Kidney (tissue), 14 donors: ENCODE data around the gene CEP55. TPM values are rescaled to one million over a fixed set of nuclear protein-coding genes. Genes with fewer than 3 reads are reported as not detected.

ENCODE experiments used
- DNase-seq, 5 donors: peaks; one replicate each; pipeline ENCODE4 v3.0.0-alpha.2; 2013 to 2020
- FAIRE-seq: peaks from 2 replicates; lab custom pipeline; 2012; peaks lifted over from hg19 to GRCh38; lab: Jason Lieb, UNC
- H3K27ac ChIP-seq, 2 donors: one replicate each; pipeline ENCODE4 v1.7.0; 2013; ENCODE audit warnings: low read depth in 2 of 2, low read length in 2 of 2, inconsistent platforms in 1 of 2
- H3K27me3 ChIP-seq: one replicate; pipeline ENCODE4 v1.7.1; 2013; ENCODE audit warnings: low read length, inconsistent platforms; ENCODE audit not compliant: control insufficient read depth, insufficient read depth
- H3K36me3 ChIP-seq, 3 donors: one replicate each; pipeline versions ENCODE4 v1.7.0 to v1.7.1; 2013; ENCODE audit warnings: low read length in 3 of 3, control low read depth in 1 of 3, inconsistent platforms in 1 of 3; ENCODE audit not compliant: insufficient read depth in 3 of 3, control insufficient read depth in 2 of 3
- H3K4me1 ChIP-seq, 3 donors: one replicate each; pipeline versions ENCODE4 v1.7.0 to v1.7.1; 2013; ENCODE audit warnings: low read length in 3 of 3, inconsistent platforms in 1 of 3, low read depth in 1 of 3; ENCODE audit not compliant: control insufficient read depth in 2 of 3, insufficient read depth in 2 of 3
- H3K4me3 ChIP-seq, 3 donors: one replicate each; pipeline versions ENCODE4 v1.7.0 to v1.8.1; 2013; ENCODE audit warnings: low read length in 3 of 3, control low read depth in 1 of 3, inconsistent platforms in 1 of 3
- H3K9ac ChIP-seq, 3 donors: one replicate each; pipeline versions ENCODE4 v1.7.0 to v1.7.1; 2013; ENCODE audit warnings: low read length in 3 of 3, control low read depth in 1 of 3, inconsistent platforms in 1 of 3
- H3K9me3 ChIP-seq, 3 donors: one replicate each; pipeline versions ENCODE4 v1.7.0 to v1.7.1; 2013; ENCODE audit warnings: low read length in 3 of 3, control low read depth in 1 of 3, inconsistent platforms in 1 of 3; ENCODE audit not compliant: control insufficient read depth in 2 of 3, insufficient read depth in 1 of 3
- CTCF ChIP-seq: IDR thresholded peaks from 3 replicates; pipeline ENCODE4 v1.5.1; 2012; ENCODE audit warnings: mild to moderate bottlenecking, moderate library complexity, borderline replicate concordance; ENCODE audit not compliant: insufficient read depth; ENCODE audit errors: extremely low read depth
- intact Hi-C: fragments of 100-400 bp; cut with DNase I; formaldehyde crosslinking; loops from one replicate; pipeline ENCODE4 v1.11.1; 2022
- polyA plus RNA-seq: library from polyadenylated mRNA; stranded (reverse); fragments of 350-450 nt; fragmentation: Illumina TruSeq; extraction: RNeasy Lipid Tissue Mini Kit (QIAGEN cat#74804); gene quantifications from one replicate; pipeline ENCODE4 v1.2.3, GENCODE V29; 2014; ENCODE audit warnings: low read depth, low replicate concordance; ENCODE audit not compliant: insufficient read depth
- total RNA-seq: library from RNA; stranded (reverse); fragmentation: NEBNext Ultra II Directional; extraction: Animal tissue kit (Norgen Biotek cat#: 25700); gene quantifications from one replicate; pipeline ENCODE4 v1.2.1, GENCODE V29; 2021
- donor health status: control.
- donor health status: control.
- donor health status: control.
- donor health status: control.
- donor health status: control.
- donor health status: DM: yes; HTN: yes; CAD: no.
- donor health status: Normal renal cell carcinoma (clear cell type).

Gene CEP55
- total and polyA plus RNA-seq, 2 donors from 2014 or later, result 0.39 to 0.88 TPM

- peaks cover 0 to under 1% (median 0%) of the 10 kb centered on the region in 3 donors for H3K4me1 ChIP-seq
- H3K27ac ChIP-seq, result no peak overlapping the region
- H3K4me3 ChIP-seq, result no peak overlapping the region
- FAIRE-seq (no peak), DNase-seq (no peak)
- intact Hi-C loops, result no loop called here
- H3K27me3 ChIP-seq, result no peaks in the 10 kb centered on the region
- no peaks in the 10 kb centered on the region for H3K9me3 ChIP-seq
- TF ChIP-seq CTCF, result no peak
- H3K36me3 ChIP-seq, result no peaks in the 10 kb centered on the region
- no peak overlapping the region for H3K9ac ChIP-seq
Observed at GRCh38 chr10:93491602-93492121, 4.8 kb upstream of the CEP55 start.

- no peak overlapping the region for H3K27ac ChIP-seq
- intact Hi-C loops, result no loop called here
- no peak for FAIRE-seq
- H3K9ac ChIP-seq, result no peak overlapping the region
- no peaks in the 10 kb centered on the region for H3K9me3 ChIP-seq
- H3K4me1 ChIP-seq, result peaks cover 0 to 3% (median 0%) of the 10 kb centered on the region in 3 donors
- H3K27me3 ChIP-seq, result no peaks in the 10 kb centered on the region
- no peak for TF ChIP-seq CTCF
- H3K4me3 ChIP-seq, result no peak overlapping the region
- peak in 3 of 5 donors; percentile 22 to 56 (median 51) for DNase-seq
- H3K36me3 ChIP-seq, result no peaks in the 10 kb centered on the region
Observed at GRCh38 chr10:93493162-93493561, 3.2 kb upstream of the CEP55 start.

- peaks cover 0 to 3% (median 0%) of the 10 kb centered on the region in 3 donors for H3K4me1 ChIP-seq
- TF ChIP-seq CTCF, result no peak
- intact Hi-C loops, result no loop called here
- H3K27ac ChIP-seq, result no peak overlapping the region
- no peaks in the 10 kb centered on the region for H3K36me3 ChIP-seq
- DNase-seq, result no peak
- no peak overlapping the region for H3K9ac ChIP-seq
- no peak overlapping the region for H3K4me3 ChIP-seq
- H3K9me3 ChIP-seq, result no peaks in the 10 kb centered on the region
- no peak for FAIRE-seq
- no peaks in the 10 kb centered on the region for H3K27me3 ChIP-seq
Observed at GRCh38 chr10:93494494-93494893, 1.9 kb upstream of the CEP55 start.
